Activated naive CD4-positive, alpha-beta T cell treated with anti-CD3 and anti-CD28 coated beads, Interleukin-2, amount 50 U/mL, for 16 hours (primary cell): ENCODE results near the gene FBXL22.
"Not testable (repeated sequence)": the region's sequence is repeated elsewhere in the genome, so short reads cannot be mapped to it uniquely, and the experiment has no call there.

ENCODE experiments used
- DNase-seq: peaks from one replicate; pipeline ENCODE4 v3.0.0-alpha.2; 2020

FBXL22 gene

GRCh38 chr15:63617627-63618026 lies 20.4 kb downstream of the FBXL22 start:
- DNase-seq: not testable (repeated sequence)

- DNase-seq: not testable (repeated sequence)
Observed at GRCh38 chr15:63620760-63621159, 23.6 kb downstream of the FBXL22 start.

GRCh38 chr15:63623232-63623969 lies 26.2 kb downstream of the FBXL22 start:
- DNase-seq: no peak

DNA sequence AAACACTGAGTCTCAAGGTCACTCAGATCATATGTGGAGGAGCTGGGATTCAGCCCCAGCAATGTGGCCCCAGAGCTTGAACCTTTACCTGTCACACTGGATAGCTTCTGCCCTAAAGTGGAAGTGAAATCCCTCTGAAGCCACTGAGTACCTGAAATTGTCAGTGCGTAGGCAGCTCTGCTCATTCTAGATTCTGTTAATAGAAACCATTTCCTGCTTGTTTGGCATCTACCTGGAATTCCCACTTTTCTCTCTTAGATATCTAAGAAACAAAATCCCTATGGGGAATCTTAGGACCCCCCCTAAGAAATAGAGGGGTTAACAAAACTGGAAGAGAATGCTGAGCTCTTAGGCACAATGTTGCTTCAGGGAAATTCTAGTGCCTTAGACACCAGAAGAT lies 29.8 kb downstream of the FBXL22 start:
- DNase-seq: no peak

- no peak for DNase-seq
Observed at GRCh38 chr15:63628123-63628822, 31.1 kb downstream of the FBXL22 start.

- no peak for DNase-seq
Observed at GRCh38 chr15:63630036-63630751, 33.0 kb downstream of the FBXL22 start.

GRCh38 chr15:63633312-63633711 lies 36.1 kb downstream of the FBXL22 start:
- no peak for DNase-seq

DNA sequence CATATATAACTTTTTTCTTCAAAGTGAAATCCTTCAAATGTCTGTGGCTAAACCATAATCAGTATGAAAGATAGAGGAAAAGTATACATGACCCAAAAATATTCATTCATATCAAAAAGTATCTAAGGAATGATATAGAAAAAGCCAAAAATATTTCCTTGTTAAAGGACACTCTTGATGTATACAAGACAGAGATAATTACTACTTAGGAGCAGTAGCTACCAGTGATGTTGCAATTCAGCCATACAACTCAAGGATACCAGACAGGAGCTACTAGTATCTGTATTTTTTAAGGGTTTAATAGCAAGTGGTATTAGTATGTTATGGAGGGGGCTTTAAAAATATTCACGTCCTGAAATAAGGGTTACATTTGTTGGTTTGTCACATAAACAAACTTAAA lies 37.0 kb downstream of the FBXL22 start:
- DNase-seq: no peak

GRCh38 chr15:63636518-63637061 lies 39.4 kb downstream of the FBXL22 start:
- DNase-seq: no peak

GRCh38 chr15:63638839-63639238 lies 41.7 kb downstream of the FBXL22 start:
- DNase-seq: no peak

DNA sequence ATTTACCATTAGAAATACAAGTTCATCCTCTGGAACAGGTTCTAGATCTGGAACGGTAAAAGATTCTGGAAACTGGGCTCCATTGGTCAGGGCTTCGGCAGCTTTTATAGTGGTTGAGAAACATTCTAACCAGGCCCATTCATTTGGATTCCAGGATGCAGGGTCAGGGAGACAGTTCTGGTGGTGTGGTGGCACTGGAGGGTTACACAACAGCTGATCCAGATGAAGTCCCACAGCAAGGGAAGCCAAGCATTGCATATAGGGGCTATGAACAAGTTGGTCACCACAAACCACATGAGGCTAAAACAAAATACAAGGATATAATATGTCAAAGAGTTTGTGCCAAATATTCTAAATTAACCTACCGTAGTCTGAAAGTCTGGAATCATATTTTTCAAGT lies 43.0 kb downstream of the FBXL22 start:
- DNase-seq: no peak
